Uterus (tissue), 2 donors: Measurements from ENCODE around the gene TPBG.
"Not testable (repeated sequence)": the region's sequence is repeated elsewhere in the genome, so short reads cannot be mapped to it uniquely, and the experiment has no call there.

Experiments
- CTCF ChIP-seq, 4 experiments: fragments of 200-600 bp in 2 of 4; fragments of 450-650 bp in 2 of 4; sonication (generic) in 2 of 4; IDR thresholded peaks; one replicate each; pipeline ENCODE4 v1.5.1; 2016 to 2019; ENCODE audit warnings: antibody characterized with exemption in 4 of 4, mild to moderate bottlenecking in 2 of 4, moderate library complexity in 1 of 4
- POLR2A ChIP-seq, 2 donors: fragments of 450-650 bp; IDR thresholded peaks; one replicate each; pipeline ENCODE4 v1.6.1; 2016; ENCODE audit warnings: antibody characterized with exemption in 2 of 2, mild to moderate bottlenecking in 1 of 2, moderate library complexity in 1 of 2

- not testable (repeated sequence) for TF ChIP-seq POLR2A, CTCF (IDR thresholded peaks at IDR 0.05)
Measured at GRCh38 chr6:82394770-82395169, 31.2 kb downstream of the TPBG start.
